ENCODE data around the gene MAGEB3. TPM values are rescaled to one million over a fixed set of nuclear protein-coding genes. Genes with fewer than 3 reads are reported as not detected.

Gene MAGEB3
- polyA plus RNA-seq, 3 donors = not detected

DNA sequence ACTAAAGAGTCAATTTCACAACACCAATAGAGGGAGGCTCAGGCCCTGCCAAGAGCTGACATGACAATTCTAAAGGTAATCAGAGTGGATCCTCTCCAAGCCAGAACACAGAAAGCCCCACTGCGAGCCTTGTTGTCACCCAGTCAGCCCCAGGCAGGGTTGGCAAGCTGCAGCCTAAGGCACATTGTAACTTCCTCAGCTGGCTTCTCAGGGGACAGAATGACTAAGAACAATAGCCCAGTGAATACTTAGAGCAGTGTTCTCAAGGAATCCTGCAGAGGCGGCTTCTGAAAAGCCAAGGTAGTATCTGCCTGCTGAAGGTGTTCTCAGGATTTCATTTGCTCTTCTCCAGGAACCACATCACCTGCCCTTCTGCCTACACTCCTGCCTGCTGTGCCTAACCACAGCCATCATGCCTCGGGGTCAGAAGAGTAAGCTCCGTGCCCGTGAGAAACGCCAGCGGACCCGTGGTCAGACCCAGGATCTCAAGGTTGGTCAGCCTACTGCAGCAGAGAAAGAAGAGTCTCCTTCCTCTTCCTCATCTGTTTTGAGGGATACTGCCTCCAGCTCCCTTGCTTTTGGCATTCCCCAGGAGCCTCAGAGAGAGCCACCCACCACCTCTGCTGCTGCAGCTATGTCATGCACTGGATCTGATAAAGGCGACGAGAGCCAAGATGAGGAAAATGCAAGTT lies 11.4 kb downstream of the MAGEB3 start, which contains the start of gene MAGEB4:
Gene MAGEB4, plus strand, starts transcription at position 277 of the 692 bp plus-strand sequence. Its CDS starts 136 bp downstream, at position 413.
- Histone ChIP-seq H3K27me3 (ENCODE audit: control insufficient read depth in 2 of 2, insufficient read depth in 2 of 2, low read length in 2 of 2) (no peaks in the 10 kb centered on the region), H3K9ac (ENCODE audit: insufficient read depth, low read length, poor library complexity, severe bottlenecking) (no peak within 1 kb of the TSS), H3K36me3 (replicated peaks in 1 of 2; ENCODE audit: control insufficient read depth in 1 of 2, insufficient read depth in 2 of 2, low read length in 2 of 2) (no peaks in the 10 kb centered on the region), H3K9me3 (replicated peaks in 1 of 2; ENCODE audit: control insufficient read depth in 1 of 2, insufficient read depth in 1 of 2, low read length in 2 of 2) (no peaks in the 10 kb centered on the region), H3K4me3 (replicated peaks in 1 of 3; ENCODE audit: low read depth in 2 of 3, low read length in 3 of 3) (no peak within 1 kb of the TSS), H3K4me1 (ENCODE audit: control insufficient read depth in 1 of 2, insufficient read depth in 2 of 2, low read length in 2 of 2) (no peaks in the 10 kb centered on the region), H3K4me2 (replicated peaks; ENCODE audit: extremely low read depth, low read length, poor library complexity, severe bottlenecking) (no peak within 1 kb of the TSS), H4K20me1 (ENCODE audit: insufficient read depth, low read length) (no peaks in the 10 kb centered on the region), H3K79me2 (ENCODE audit: insufficient read depth, low read length) (no peaks in the 10 kb centered on the region), H3K27ac (ENCODE audit: low read depth in 1 of 2, low read length in 2 of 2) (no peak within 1 kb of the TSS), H2AFZ (ENCODE audit: insufficient read depth, low read depth, low read length, poor library complexity, severe bottlenecking) (no peak within 1 kb of the TSS)
- WGBS (ENCODE audit: insufficient coverage) = 95% methylated on average over 4 of the region's 10 CpGs
- Mint-ChIP-seq H3K9me3 (peaks cover 0 to 3% (median 2%) of the 10 kb centered on the region in 7 donors), H3K27ac (no peak within 1 kb of the TSS), H3K36me3 (no peaks in the 10 kb centered on the region), H3K4me3 (no peak within 1 kb of the TSS), H3K27me3 (ENCODE audit: low read depth in 3 of 3) (peaks cover 0 to 2% (median 2%) of the 10 kb centered on the region in 3 donors), H3K4me1 (no peaks in the 10 kb centered on the region)
- DNase-seq = no peak
- intact Hi-C loops (cut with micrococcal nuclease) = no loop called here
- TF ChIP-seq, protein P1, sequence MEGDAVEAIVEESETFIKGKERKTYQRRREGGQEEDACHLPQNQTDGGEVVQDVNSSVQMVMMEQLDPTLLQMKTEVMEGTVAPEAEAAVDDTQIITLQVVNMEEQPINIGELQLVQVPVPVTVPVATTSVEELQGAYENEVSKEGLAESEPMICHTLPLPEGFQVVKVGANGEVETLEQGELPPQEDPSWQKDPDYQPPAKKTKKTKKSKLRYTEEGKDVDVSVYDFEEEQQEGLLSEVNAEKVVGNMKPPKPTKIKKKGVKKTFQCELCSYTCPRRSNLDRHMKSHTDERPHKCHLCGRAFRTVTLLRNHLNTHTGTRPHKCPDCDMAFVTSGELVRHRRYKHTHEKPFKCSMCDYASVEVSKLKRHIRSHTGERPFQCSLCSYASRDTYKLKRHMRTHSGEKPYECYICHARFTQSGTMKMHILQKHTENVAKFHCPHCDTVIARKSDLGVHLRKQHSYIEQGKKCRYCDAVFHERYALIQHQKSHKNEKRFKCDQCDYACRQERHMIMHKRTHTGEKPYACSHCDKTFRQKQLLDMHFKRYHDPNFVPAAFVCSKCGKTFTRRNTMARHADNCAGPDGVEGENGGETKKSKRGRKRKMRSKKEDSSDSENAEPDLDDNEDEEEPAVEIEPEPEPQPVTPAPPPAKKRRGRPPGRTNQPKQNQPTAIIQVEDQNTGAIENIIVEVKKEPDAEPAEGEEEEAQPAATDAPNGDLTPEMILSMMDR (IDR thresholded peaks at IDR 0.05) = no peak

DNA sequence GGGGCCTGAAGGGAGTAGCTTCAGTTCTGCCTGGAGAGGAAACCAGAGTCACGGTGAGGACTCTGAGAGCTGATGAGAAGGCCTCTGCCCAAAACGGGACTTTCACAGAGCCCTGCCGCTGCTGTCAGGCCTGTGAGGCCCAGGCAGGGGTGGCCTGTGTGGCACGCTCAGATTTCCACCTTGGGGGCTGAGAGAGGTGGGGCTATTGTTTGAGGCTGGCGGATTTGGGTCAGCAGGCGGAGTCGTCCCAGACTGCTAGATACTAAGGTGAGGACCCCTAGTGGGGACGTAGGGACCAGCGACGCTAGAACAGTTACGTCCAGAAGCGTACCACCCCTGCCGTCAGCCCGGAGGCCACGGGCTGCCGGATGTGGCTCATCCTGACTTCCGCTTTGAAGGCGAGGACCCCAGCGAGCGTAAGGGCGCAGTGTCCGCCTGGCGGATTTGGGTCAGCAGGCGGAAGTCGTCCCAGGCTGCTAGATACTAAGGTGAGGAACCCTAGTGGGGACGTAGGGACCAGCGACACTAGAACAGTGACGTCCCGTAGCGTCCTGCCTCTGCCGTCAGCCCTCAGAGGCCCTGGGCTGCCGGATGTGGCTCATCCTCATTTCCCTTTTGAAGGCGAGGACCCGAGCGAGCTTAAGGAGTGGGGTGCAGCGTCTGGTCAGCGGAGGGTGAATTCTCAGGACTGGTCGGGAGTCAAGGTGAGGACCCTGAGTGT lies 16.5 kb downstream of the MAGEB3 start, which contains the start of gene MAGEB1:
Gene MAGEB1, plus strand, starts transcription at position 378 of the 721 bp plus-strand sequence. CDS start 3,348 bp downstream, outside the sequence.
- H3K4me1 Mint-ChIP-seq = no peaks in the 10 kb centered on the region
- Histone ChIP-seq H3K4me2 (replicated peaks; ENCODE audit: extremely low read depth, low read length, poor library complexity, severe bottlenecking) (no peak within 1 kb of the TSS), H3K9me3 (replicated peaks in 1 of 2; ENCODE audit: control insufficient read depth in 1 of 2, insufficient read depth in 1 of 2, low read length in 2 of 2) (no peaks in the 10 kb centered on the region), H3K4me3 (replicated peaks in 1 of 3; ENCODE audit: low read depth in 2 of 3, low read length in 3 of 3) (no peak within 1 kb of the TSS), H3K4me1 (ENCODE audit: control insufficient read depth in 1 of 2, insufficient read depth in 2 of 2, low read length in 2 of 2) (no peaks in the 10 kb centered on the region), H4K20me1 (ENCODE audit: insufficient read depth, low read length) (no peaks in the 10 kb centered on the region), H2AFZ (ENCODE audit: insufficient read depth, low read depth, low read length, poor library complexity, severe bottlenecking) (no peak within 1 kb of the TSS), H3K36me3 (replicated peaks in 1 of 2; ENCODE audit: control insufficient read depth in 1 of 2, insufficient read depth in 2 of 2, low read length in 2 of 2) (no peaks in the 10 kb centered on the region), H3K9ac (ENCODE audit: insufficient read depth, low read length, poor library complexity, severe bottlenecking) (no peak within 1 kb of the TSS), H3K27me3 (ENCODE audit: control insufficient read depth in 2 of 2, insufficient read depth in 2 of 2, low read length in 2 of 2) (no peaks in the 10 kb centered on the region), H3K79me2 (ENCODE audit: insufficient read depth, low read length) (no peaks in the 10 kb centered on the region), H3K27ac (ENCODE audit: low read depth in 1 of 2, low read length in 2 of 2) (no peak within 1 kb of the TSS)
- peaks cover 1 to 2% (median 2%) of the 10 kb centered on the region in 3 donors for H3K27me3 Mint-ChIP-seq (ENCODE audit: low read depth in 3 of 3)
- TF ChIP-seq, protein P1 (IDR thresholded peaks at IDR 0.05) = no peak
- 96% methylated on average over 20 of the region's 38 CpGs for WGBS (ENCODE audit: insufficient coverage)
- no peak within 1 kb of the TSS for H3K4me3 Mint-ChIP-seq
- H3K36me3 Mint-ChIP-seq = no peaks in the 10 kb centered on the region
- intact Hi-C loops (cut with micrococcal nuclease) = no loop called here
- DNase-seq = no peak
- peaks cover 0 to 12% (median 6%) of the 10 kb centered on the region in 7 donors for H3K9me3 Mint-ChIP-seq
- no peak within 1 kb of the TSS for H3K27ac Mint-ChIP-seq
